Activated T-cell treated with anti-CD3 and anti-CD28 coated beads, Interleukin-2, amount 50 U/mL, for 72 hours (primary cell): Measurements from ENCODE around the gene GFY. TPM values are rescaled to one million over a fixed set of nuclear protein-coding genes. Genes with fewer than 3 reads are reported as not detected.

ENCODE experiments used
- ATAC-seq, 2 donors: fragments of 150-1000 bp; cut with Tn5 transposase; replicated peaks in 1 of 2; 2 replicates each; pipeline ENCODE4 v1.10.0; 2021; ENCODE audit warnings: moderate library complexity in 2 of 2, mild to moderate bottlenecking in 1 of 2
- DNase-seq, 2 donors: peaks; one replicate each; pipeline ENCODE4 v3.0.0; 2021 to 2022; ENCODE audit warnings: mixed read lengths in 1 of 2
- H3K27ac Mint-ChIP-seq: one replicate; pipeline ENCODE4 v1.8.0; 2022; ENCODE audit warnings: mild to moderate bottlenecking, moderate library complexity, mixed read lengths
- H3K27me3 Mint-ChIP-seq: one replicate; pipeline ENCODE4 v1.8.0; 2022; ENCODE audit warnings: low read depth, mixed read lengths
- H3K36me3 Mint-ChIP-seq, 2 donors: one replicate each; pipeline ENCODE4 v1.8.0; 2022; ENCODE audit warnings: mixed read lengths in 2 of 2, mild to moderate bottlenecking in 1 of 2; ENCODE audit not compliant: insufficient read depth in 2 of 2
- H3K4me1 Mint-ChIP-seq: one replicate; pipeline ENCODE4 v1.8.0; 2022; ENCODE audit warnings: low read depth, mixed read lengths
- H3K4me3 Mint-ChIP-seq, 2 donors: one replicate each; pipeline ENCODE4 v1.8.0; 2022; ENCODE audit warnings: mild to moderate bottlenecking in 2 of 2, mixed read lengths in 2 of 2, moderate library complexity in 2 of 2
- H3K9me3 Mint-ChIP-seq, 2 donors: one replicate each; pipeline ENCODE4 v1.8.0; 2022; ENCODE audit warnings: mixed read lengths in 2 of 2
- total RNA-seq, 2 donors: library from RNA; stranded (reverse); gene quantifications; one replicate each; pipeline ENCODE4 v1.2.3, GENCODE V29; 2022

The GFY gene
- not detected for total RNA-seq

GRCh38 chr19:49425178-49425577 lies at the start of gene GFY:
Gene GFY (plus strand): TSS chr19:49425388. CDS start chr19:49426431, 1,043 bp downstream.
- no peak for DNase-seq
- H3K27me3 Mint-ChIP-seq: peaks cover 98% of the 10 kb centered on the region
- H3K4me1 Mint-ChIP-seq: peaks cover 68% of the 10 kb centered on the region
- no peak within 1 kb of the TSS for H3K4me3 Mint-ChIP-seq
- H3K9me3 Mint-ChIP-seq: no peaks in the 10 kb centered on the region
- ATAC-seq: no peak
- no peak within 1 kb of the TSS for H3K27ac Mint-ChIP-seq
- no peaks in the 10 kb centered on the region for H3K36me3 Mint-ChIP-seq

DNA sequence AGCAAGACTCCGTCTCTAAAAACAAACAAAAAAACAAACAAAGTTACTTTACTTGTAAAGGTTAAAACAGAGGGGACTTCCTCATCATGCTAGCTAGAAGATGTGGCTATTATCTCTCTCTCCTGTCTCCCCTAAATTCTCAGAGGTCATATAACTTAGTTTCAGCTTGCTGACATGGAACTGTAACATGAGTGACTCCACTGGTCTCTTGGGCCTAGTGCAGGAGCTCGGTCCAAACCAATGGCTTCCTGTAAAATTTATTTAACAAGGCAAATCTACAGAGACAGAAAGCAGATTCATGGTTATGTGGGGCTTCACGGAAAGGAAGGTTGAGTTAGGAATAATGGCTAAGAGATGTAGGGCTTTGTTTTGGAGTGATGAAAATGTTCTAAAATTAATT lies 46.7 kb upstream of the GFY start:
- Mint-ChIP-seq H3K36me3 (peaks cover 3 to 8% of the 10 kb centered on the region in 2 donors), H3K27ac (no peak overlapping the region), H3K4me1 (no peaks in the 10 kb centered on the region), H3K4me3 (no peak overlapping the region), H3K27me3 (peaks cover 8% of the 10 kb centered on the region), H3K9me3 (peaks cover 4 to 6% of the 10 kb centered on the region in 2 donors)
- DNase-seq: no peak
- ATAC-seq: no peak

DNA sequence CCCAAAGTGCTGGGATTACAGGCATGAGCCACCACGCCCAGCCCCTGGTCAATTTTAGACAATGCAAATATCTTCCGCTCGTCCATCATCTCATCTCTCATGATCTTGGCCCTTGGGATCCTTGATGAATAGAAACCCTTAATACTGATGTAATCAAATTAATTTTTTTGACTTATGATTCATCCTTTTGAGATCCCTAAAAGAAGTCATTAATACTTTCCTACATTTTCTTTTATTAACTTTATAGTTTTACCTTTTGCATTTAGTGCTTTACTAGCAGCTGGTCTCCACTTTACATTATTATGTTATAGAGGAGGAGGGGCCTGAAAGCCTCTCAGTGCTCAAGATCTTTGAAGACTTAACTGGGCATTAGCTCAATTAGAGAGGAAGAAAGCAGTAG lies 44.8 kb upstream of the GFY start:
- DNase-seq: no peak
- Mint-ChIP-seq H3K9me3 (peaks cover 4 to 6% of the 10 kb centered on the region in 2 donors), H3K36me3 (peaks cover 3 to 8% of the 10 kb centered on the region in 2 donors), H3K4me3 (no peak overlapping the region), H3K4me1 (no peaks in the 10 kb centered on the region), H3K27ac (no peak overlapping the region), H3K27me3 (peaks cover 8% of the 10 kb centered on the region)
- ATAC-seq: no peak

- H3K27ac Mint-ChIP-seq: no peak overlapping the region
- H3K4me1 Mint-ChIP-seq: peaks cover 6% of the 10 kb centered on the region
- H3K27me3 Mint-ChIP-seq: no peaks in the 10 kb centered on the region
- no peak for DNase-seq
- H3K36me3 Mint-ChIP-seq: peaks cover 3 to 8% of the 10 kb centered on the region in 2 donors
- H3K9me3 Mint-ChIP-seq: peaks cover 4 to 6% of the 10 kb centered on the region in 2 donors
- no peak for ATAC-seq
- H3K4me3 Mint-ChIP-seq: no peak overlapping the region
Measured at GRCh38 chr19:49382639-49383038, 42.5 kb upstream of the GFY start.

GRCh38 chr19:49383599-49383998 lies 41.6 kb upstream of the GFY start:
- Mint-ChIP-seq H3K27ac (no peak overlapping the region), H3K4me1 (peaks cover 15% of the 10 kb centered on the region), H3K4me3 (no peak overlapping the region), H3K9me3 (peaks cover 4 to 6% of the 10 kb centered on the region in 2 donors), H3K36me3 (peaks cover 3 to 8% of the 10 kb centered on the region in 2 donors), H3K27me3 (no peaks in the 10 kb centered on the region)
- no peak for DNase-seq
- no peak for ATAC-seq

- no peaks in the 10 kb centered on the region for H3K36me3 Mint-ChIP-seq
- DNase-seq (peak; percentile 85 to 91), ATAC-seq (peak; percentile 67 to 76)
- H3K27ac Mint-ChIP-seq: peak within 1 kb of the TSS; percentile 79
- peak within 1 kb of the TSS; percentile 46 to 48 for H3K4me3 Mint-ChIP-seq
- peaks cover 27% of the 10 kb centered on the region for H3K4me1 Mint-ChIP-seq
- H3K27me3 Mint-ChIP-seq: peaks cover 7% of the 10 kb centered on the region
- no peaks in the 10 kb centered on the region for H3K9me3 Mint-ChIP-seq
Measured at GRCh38 chr19:49387936-49388372, 37.2 kb upstream of the GFY start, which contains the start of gene KASH5. Gene KASH5 (plus strand): TSS chr19:49388249. CDS start chr19:49390884, 2,635 bp downstream.

GRCh38 chr19:49389406-49389805 lies 35.8 kb upstream of the GFY start:
- H3K36me3 Mint-ChIP-seq: no peaks in the 10 kb centered on the region
- peaks cover 7% of the 10 kb centered on the region for H3K27me3 Mint-ChIP-seq
- H3K4me1 Mint-ChIP-seq: peaks cover 27% of the 10 kb centered on the region
- ATAC-seq (no peak), DNase-seq (no peak)
- no peaks in the 10 kb centered on the region for H3K9me3 Mint-ChIP-seq
- no peak overlapping the region for H3K27ac Mint-ChIP-seq
- no peak overlapping the region for H3K4me3 Mint-ChIP-seq

- H3K4me1 Mint-ChIP-seq: peaks cover 27% of the 10 kb centered on the region
- no peak overlapping the region for H3K4me3 Mint-ChIP-seq
Measured at GRCh38 chr19:49390131-49390928, 34.9 kb upstream of the GFY start.

DNA sequence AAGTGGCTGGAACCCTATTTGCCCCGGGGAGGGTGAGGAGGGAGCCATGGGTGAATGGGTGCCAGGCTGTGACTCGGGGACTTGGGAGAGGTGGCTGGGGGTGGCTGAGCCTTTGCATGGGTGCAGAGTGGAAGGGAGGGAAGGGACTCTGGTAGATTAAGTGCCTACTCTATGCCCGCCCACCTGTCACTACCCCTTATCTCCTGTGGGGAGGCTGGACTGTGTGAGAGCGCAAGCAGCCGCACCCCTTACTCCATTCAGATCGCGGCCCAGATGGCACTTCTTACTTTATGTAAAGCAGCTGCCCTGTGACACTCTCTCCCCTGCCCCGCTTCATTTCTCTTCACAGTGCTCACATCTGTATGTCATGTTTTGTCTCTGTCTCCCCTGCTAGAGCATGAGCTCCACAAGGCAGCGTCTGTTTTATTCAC lies 34.2 kb upstream of the GFY start:
- Mint-ChIP-seq H3K36me3 (no peaks in the 10 kb centered on the region), H3K9me3 (no peaks in the 10 kb centered on the region), H3K4me3 (no peak overlapping the region), H3K27me3 (peaks cover 7% of the 10 kb centered on the region), H3K27ac (no peak overlapping the region), H3K4me1 (peaks cover 27% of the 10 kb centered on the region)
- DNase-seq (no peak), ATAC-seq (no peak)

More at GRCh38 chr19:49390131-49390928, 34.9 kb upstream of the GFY start:
- no peaks in the 10 kb centered on the region for H3K9me3 Mint-ChIP-seq
- no peak overlapping the region for H3K27ac Mint-ChIP-seq
- H3K36me3 Mint-ChIP-seq: no peaks in the 10 kb centered on the region
- no peak for DNase-seq
- peaks cover 7% of the 10 kb centered on the region for H3K27me3 Mint-ChIP-seq
- ATAC-seq: no peak

- Mint-ChIP-seq H3K36me3 (no peaks in the 10 kb centered on the region), H3K4me3 (no peak overlapping the region), H3K4me1 (peaks cover 27% of the 10 kb centered on the region), H3K27ac (no peak overlapping the region), H3K9me3 (no peaks in the 10 kb centered on the region), H3K27me3 (peaks cover 7% of the 10 kb centered on the region)
- DNase-seq (peak; percentile 78 to 83), ATAC-seq (peak; percentile 89 to 91)
Measured at GRCh38 chr19:49391581-49392399, 33.4 kb upstream of the GFY start.

DNA sequence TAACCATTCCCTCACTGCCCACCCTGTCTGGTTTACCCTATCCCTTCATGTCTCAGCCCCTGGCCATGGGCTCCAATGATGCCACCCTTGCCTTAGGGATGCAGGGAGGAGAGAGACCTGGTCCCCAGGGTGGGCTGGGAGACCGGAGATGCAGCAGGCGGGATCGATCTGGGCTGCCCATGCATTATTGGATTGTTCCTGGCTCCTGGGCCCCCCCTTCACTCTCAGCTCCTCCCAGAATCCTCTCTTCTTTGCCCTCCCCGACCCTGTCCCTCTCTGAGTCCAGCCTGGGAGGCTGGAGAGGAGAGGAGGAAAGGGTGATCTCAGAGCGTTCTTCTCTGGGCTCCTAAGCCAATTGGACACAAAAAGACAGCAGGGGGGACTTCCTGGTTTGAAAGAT lies 31.3 kb upstream of the GFY start:
- Mint-ChIP-seq H3K36me3 (no peaks in the 10 kb centered on the region), H3K4me1 (peaks cover 22% of the 10 kb centered on the region), H3K27me3 (peaks cover 7% of the 10 kb centered on the region), H3K9me3 (no peaks in the 10 kb centered on the region), H3K27ac (no peak overlapping the region), H3K4me3 (no peak overlapping the region)
- DNase-seq (no peak), ATAC-seq (no peak)

DNA sequence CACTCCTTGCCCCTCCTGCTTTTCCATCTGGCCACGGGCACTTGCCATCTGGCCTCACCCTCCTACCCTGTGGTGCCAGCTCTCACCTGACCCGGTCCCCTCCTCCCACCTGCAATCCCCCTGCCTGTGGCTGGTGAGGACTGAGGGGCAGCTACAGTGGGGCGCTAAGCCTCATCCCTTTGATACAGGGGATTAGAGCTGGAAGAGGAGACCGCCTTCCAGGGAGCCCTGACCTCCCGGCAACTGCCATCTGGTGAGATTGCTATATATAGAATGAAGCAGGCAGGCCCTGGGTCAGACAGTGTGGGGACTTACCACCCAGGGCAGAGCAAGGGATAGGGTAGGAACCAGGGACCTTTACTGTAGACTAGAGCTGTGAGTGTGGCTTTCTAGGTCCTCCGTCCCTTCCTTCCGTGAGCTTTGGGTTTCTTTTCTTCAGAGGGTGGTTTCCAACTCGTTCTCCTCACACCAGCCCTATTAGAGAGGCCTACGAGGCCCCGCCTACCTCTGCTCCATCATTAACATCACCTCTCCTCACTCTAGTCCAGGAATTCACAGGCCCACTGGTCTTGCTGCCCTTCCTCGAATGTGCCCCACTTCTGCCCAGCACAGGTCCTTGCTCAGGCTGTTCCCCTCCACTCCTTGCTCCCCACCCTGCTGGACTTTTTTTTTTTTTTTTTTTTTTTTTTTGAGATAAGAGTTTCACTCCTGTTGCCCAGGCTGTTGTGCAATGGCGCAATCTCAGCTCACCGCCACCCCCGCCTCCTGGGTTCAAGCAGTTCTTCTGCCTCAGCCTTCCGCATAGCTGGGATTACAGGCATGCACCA lies 29.4 kb upstream of the GFY start:
- Mint-ChIP-seq H3K9me3 (no peaks in the 10 kb centered on the region), H3K36me3 (no peaks in the 10 kb centered on the region)

More for the DNA sequence above, 29.4 kb upstream of the GFY start:
- no peak for DNase-seq
- Mint-ChIP-seq H3K27me3 (peaks cover 7% of the 10 kb centered on the region), H3K4me1 (peaks cover 24% of the 10 kb centered on the region), H3K27ac (no peak overlapping the region), H3K4me3 (no peak overlapping the region)
- no peak for ATAC-seq
